ENCODE results near the gene ZNF202.
"Not testable (repeated sequence)": the region's sequence is repeated elsewhere in the genome, so short reads cannot be mapped to it uniquely, and the experiment has no call there.

Gene ZNF202
- total RNA-seq = 34.9 to 42.0 reads per million in 2 donors

GRCh38 chr11:123741159-123742030 is at the start of gene ZNF202:
Gene ZNF202, minus strand, starts transcription at chr11:123741660. Its CDS starts 10,772 bp downstream, at chr11:123730888.
- peak; percentile 83 for DNase-seq

DNA sequence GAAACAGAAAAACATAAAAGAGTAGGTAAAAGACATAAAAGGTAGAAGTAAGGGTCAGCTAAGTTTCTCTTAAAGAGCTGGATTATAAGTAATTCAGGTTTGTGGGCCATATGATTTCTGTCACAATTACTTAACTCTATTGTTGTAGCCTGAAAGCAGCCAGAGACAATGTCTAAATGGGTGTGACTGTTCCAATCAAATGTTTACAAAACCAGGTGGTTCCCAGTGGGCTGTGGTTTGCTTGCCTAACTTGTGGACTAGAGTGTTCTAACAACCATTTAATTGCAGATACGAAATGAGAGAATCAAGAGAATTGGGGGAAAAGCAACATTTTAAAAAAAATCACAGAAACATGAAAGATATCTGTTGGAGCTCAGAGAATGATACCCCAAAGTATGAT is 42.1 kb upstream of the ZNF202 start:
- no peak for DNase-seq

GRCh38 chr11:123778511-123778910 is 37.1 kb upstream of the ZNF202 start:
- DNase-seq = no peak

DNA sequence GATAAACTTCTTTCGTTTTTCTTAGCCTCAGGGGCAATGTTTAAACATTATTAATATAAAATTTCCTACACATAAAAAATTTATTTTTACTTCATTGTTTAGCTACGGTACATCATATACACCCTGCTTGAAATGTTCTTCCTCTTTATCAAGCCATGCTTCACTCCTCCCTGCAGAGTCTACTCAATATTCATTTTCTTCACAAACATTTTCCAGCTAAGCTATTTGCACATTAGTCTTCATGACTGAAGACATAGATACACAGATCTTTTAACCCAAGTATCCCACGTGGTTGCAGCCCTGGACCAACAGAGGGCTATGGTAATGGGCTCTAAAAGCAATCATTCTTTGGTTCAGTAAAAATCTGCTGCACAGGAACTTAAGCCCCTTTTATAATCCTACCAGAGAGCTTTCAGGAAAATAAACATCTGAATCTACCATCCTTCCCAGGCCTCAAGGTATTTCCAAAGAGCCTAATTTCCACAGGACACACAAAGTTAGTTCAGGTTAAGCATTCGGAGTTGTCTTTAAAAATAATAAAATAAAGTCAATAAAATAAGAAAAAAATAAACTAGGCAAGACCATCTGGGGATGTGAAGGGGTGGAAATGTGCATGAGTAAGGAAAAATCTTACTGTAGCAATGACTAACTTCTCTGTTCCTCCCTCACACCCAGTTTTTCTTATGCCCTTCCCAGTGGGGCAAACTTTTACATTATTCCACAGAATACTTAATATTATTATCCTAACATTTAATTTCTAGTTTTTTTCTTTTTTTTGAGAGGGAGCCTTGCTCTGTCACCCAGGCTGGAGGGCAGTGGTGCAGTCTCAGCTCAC is 34.5 kb upstream of the ZNF202 start:
- no peak for DNase-seq

DNA sequence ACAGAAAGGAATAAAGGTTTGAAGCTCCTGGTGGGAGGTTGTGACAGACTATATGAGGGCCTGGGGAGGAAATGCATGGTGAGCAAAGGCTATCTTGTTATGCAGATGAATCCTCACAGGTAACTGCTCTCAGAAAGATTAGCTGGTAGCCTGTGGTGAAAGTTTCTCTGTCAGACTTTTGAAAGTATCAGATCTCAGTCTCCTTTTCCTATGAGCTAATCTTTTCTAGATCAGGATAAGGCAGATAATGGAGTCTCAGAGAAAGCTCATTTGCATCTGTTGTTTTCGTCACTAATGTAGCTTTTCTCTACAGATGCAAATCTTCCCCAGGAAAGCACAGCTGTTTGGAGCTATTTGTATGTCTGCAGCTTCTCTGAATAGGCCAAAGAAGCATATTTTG is 33.8 kb upstream of the ZNF202 start:
- no peak for DNase-seq

GRCh38 chr11:123773959-123774358 is 32.5 kb upstream of the ZNF202 start:
- DNase-seq = no peak

GRCh38 chr11:123773026-123773425 is 31.6 kb upstream of the ZNF202 start:
- DNase-seq = no peak

DNA sequence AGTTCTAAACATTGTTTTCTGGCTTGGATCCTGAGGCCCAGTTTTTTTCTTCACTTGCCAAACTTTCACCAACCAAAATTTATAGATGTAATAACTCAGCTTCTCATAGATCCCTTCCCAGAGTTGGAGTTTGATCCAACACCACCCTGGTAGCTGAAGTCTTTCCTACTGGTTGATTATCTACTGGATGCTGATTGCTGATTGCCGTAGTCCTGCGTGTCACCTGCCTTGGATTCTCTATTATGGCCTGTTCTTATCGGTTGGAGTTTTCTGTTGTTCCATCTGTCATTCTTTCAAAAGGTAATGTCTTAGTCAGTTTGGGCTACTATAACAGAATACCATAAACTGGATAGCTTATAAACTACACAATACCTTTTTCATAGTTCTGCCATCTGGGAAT is 30.2 kb upstream of the ZNF202 start:
- DNase-seq = no peak

- DNase-seq = no peak
Observed at GRCh38 chr11:123770712-123771111, 29.3 kb upstream of the ZNF202 start.

DNA sequence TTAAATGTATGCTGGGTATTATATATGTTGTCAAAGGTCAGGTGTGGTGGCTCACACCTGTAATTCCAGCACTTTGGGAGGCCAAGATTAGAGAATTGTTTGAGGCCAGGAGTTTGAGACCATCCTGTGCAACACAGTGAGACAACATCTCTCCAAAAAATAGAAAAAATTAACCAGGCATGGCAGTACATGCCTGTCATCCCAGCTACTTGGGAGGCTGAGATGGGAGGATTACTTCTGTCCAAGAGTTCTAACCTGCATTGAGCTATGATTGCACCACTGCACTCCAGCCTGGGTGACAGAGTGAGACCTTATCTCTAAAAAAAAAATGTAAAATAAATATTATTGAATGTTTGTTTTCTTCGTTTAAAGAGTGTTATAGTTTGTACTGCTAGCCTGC is 24.1 kb upstream of the ZNF202 start:
- DNase-seq = no peak

- DNase-seq = no peak
Observed at GRCh38 chr11:123762422-123762821, 21.0 kb upstream of the ZNF202 start.

DNA sequence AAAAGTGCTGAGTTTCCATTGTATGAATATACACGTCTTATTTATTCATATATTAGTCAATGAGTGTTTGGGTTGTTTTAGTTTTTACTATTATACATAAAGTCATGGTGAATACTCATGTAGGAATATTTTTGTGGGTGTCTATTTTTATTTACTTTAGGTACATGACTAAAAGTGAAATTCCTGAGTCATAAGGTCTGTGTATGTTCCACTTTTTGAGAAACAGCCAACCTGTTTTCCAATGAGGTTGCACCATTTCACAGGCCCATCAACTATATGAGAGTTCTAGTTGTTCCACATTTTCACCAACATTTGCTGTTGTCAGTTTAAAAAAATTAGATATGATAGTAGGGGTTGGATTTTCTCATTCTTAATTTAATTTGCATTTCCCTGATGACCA is 19.4 kb upstream of the ZNF202 start:
- no peak for DNase-seq

DNA sequence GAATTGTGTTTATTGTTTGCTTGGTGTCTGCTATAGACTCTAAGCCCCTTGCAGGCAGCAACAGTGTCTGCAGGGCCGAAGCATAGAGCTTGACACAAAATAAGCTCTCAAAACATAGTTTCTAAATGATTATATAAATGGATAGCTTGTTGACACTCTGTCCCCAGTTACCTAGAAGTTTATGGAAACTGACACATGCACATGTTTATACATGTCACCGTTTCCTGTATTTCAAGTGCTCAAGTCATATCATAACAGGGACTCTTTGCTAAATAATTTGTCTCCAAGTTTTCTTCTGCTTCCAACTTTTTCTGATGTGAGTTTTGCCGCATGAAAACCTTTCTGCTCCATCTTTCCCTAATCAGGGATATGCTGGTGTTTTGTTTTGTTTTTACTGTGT is 16.5 kb upstream of the ZNF202 start:
- no peak for DNase-seq

DNA sequence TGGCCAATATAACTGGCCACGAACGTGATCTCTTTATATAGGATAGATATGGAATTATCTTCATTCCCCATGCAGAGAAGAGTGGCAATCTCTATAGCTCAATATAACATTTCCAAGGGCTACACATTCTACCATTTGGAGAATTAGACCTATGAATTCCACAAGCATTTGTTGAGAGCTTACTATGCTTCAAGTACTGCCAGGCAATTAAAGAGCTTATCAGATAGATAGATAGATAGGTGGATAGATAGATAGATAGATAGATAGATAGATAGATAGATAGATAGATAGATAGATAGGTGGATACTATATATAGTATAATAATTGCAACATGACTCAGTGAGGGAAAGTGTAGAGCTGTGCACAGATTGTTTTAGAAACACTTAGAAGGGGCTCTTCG is 14.4 kb upstream of the ZNF202 start:
- DNase-seq = no peak

- no peak for DNase-seq
Observed at GRCh38 chr11:123755344-123755743, 13.9 kb upstream of the ZNF202 start.

- no peak for DNase-seq
Observed at GRCh38 chr11:123754101-123754568, 12.7 kb upstream of the ZNF202 start, which contains the start of gene OR6X1. Gene OR6X1, minus strand, starts transcription at chr11:123754518. Its CDS starts 0 bp downstream, at chr11:123754518.

DNA sequence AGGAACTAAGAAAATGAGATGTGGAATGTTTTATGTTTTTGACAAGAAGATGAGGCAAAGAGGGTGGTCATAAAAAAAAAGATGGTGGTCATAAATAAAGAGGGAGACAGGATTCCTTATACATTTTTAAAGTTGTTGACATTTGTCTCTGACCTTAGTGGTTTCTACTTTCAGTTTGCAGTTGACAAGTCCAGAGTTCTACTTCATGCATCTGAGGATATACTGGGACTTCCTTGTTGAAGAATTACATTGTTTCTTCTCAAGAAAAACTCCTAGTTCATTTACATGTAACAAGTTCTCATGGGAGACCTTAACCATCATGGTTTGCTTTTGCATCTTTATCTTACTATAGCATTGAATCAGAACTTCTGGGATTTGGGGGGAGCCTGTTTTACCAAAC is 11.7 kb upstream of the ZNF202 start:
- no peak for DNase-seq

DNA sequence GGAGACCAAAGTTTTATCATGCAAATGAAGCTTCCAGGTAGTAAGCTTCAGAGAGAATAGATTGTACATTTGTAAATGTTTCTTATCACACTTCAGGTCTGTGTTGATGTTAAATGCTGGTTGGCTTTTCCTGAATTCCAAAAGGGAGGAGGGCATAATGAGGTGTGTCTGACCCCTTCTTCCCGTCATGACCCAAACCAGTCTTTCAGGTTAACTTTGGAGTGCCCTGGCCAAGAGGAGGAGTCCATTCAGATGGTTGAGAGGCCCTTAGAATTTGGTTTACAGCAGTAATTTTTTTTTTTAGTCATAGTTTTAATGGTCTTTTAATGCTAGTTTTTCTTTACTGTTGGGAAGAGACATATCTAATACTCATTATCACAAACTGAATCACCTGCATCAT is 10.3 kb upstream of the ZNF202 start:
- no peak for DNase-seq

GRCh38 chr11:123748349-123748748 is 6.9 kb upstream of the ZNF202 start:
- not testable (repeated sequence) for DNase-seq

- DNase-seq = no peak
Observed at GRCh38 chr11:123745764-123746451, 4.4 kb upstream of the ZNF202 start.

GRCh38 chr11:123742724-123743120 is 1.3 kb upstream of the ZNF202 start:
- no peak for DNase-seq

- DNase-seq = no peak
Observed at GRCh38 chr11:123742031-123742723, 717 bp upstream of the ZNF202 start.
